MM.1S (cell line): ENCODE measurements around the gene MEGF9.

Source experiments
- DNase-seq: peaks from one replicate; pipeline ENCODE4 v3.0.0-alpha.2; 2015
- H2AFZ ChIP-seq: fragments of 300-600 bp; sonication (generic); 2 replicates; pipeline ENCODE4 v1.6.0; 2016; ENCODE audit warnings: antibody characterized with exemption, low read length
- H3F3A ChIP-seq: fragments of 300-600 bp; sonication (generic); 2 replicates; pipeline ENCODE4 v1.6.1; 2016; ENCODE audit warnings: mild to moderate bottlenecking, antibody characterized with exemption, low read length, moderate library complexity, mixed read lengths; ENCODE audit not compliant: insufficient read depth
- H3K27ac ChIP-seq: fragments of 300-600 bp; sonication (generic); 2 replicates; pipeline ENCODE4 v1.5.1; 2016; ENCODE audit warnings: mild to moderate bottlenecking, low read length
- H3K27me3 ChIP-seq: fragments of 300-600 bp; sonication (generic); replicated peaks from 2 replicates; pipeline ENCODE4 v1.6.0; 2016; ENCODE audit warnings: low read length; ENCODE audit not compliant: insufficient read depth
- H3K36me3 ChIP-seq: fragments of 300-600 bp; sonication (generic); replicated peaks from 2 replicates; pipeline ENCODE4 v1.6.1; 2016; ENCODE audit warnings: mild to moderate bottlenecking, low read length, mixed read lengths; ENCODE audit not compliant: insufficient read depth
- H3K4me1 ChIP-seq: fragments of 300-600 bp; sonication (generic); 2 replicates; pipeline ENCODE4 v1.6.1; 2016; ENCODE audit warnings: low read length, mixed read lengths
- H3K4me2 ChIP-seq: fragments of 300-600 bp; sonication (generic); 2 replicates; pipeline ENCODE4 v1.6.0; 2016; ENCODE audit warnings: low read depth, low read length
- H3K4me3 ChIP-seq: fragments of 300-600 bp; sonication (generic); 2 replicates; pipeline ENCODE4 v1.5.1; 2016; ENCODE audit warnings: low read length, mixed read lengths
- H3K79me2 ChIP-seq: fragments of 300-600 bp; sonication (generic); 2 replicates; pipeline ENCODE4 v1.6.1; 2016; ENCODE audit warnings: mixed run types, low read length, mixed read lengths
- H3K9ac ChIP-seq: fragments of 300-600 bp; sonication (generic); 2 replicates; pipeline ENCODE4 v1.6.1; 2016; ENCODE audit warnings: low read length, mixed read lengths
- H3K9me2 ChIP-seq: fragments of 300-600 bp; sonication (generic); replicated peaks from 2 replicates; pipeline ENCODE4 v1.6.1; 2016; ENCODE audit warnings: mild to moderate bottlenecking, low read length, mixed read lengths; ENCODE audit not compliant: insufficient read depth
- H3K9me3 ChIP-seq: fragments of 300-600 bp; sonication (generic); replicated peaks from 2 replicates; pipeline ENCODE4 v1.6.1; 2016; ENCODE audit warnings: mild to moderate bottlenecking, low read length, mixed read lengths; ENCODE audit not compliant: insufficient read depth
- H4K20me1 ChIP-seq: fragments of 300-600 bp; sonication (generic); 2 replicates; pipeline ENCODE4 v1.6.1; 2016; ENCODE audit warnings: mild to moderate bottlenecking, low read length, moderate library complexity, mixed read lengths; ENCODE audit not compliant: insufficient read depth
- EZH2 ChIP-seq: fragments of 300-600 bp; sonication (generic); optimal IDR thresholded peaks from 2 replicates; pipeline ENCODE3; 2017; ENCODE audit warnings: low read depth, mild to moderate bottlenecking, antibody characterized with exemption, low read length, mixed read lengths
- EZH2phosphoT487 ChIP-seq: fragments of 300-600 bp; sonication (generic); IDR thresholded peaks from 2 replicates; pipeline ENCODE4 v1.6.1; 2018; ENCODE audit warnings: antibody characterized with exemption, low read length
- TF ChIP-seq, protein P1 (sequence below): fragments of 300-600 bp; sonication (generic); IDR thresholded peaks from 2 replicates; pipeline ENCODE4 v1.5.1; 2016; ENCODE audit warnings: antibody characterized with exemption, low read length, mixed read lengths

MEGF9 gene

DNA sequence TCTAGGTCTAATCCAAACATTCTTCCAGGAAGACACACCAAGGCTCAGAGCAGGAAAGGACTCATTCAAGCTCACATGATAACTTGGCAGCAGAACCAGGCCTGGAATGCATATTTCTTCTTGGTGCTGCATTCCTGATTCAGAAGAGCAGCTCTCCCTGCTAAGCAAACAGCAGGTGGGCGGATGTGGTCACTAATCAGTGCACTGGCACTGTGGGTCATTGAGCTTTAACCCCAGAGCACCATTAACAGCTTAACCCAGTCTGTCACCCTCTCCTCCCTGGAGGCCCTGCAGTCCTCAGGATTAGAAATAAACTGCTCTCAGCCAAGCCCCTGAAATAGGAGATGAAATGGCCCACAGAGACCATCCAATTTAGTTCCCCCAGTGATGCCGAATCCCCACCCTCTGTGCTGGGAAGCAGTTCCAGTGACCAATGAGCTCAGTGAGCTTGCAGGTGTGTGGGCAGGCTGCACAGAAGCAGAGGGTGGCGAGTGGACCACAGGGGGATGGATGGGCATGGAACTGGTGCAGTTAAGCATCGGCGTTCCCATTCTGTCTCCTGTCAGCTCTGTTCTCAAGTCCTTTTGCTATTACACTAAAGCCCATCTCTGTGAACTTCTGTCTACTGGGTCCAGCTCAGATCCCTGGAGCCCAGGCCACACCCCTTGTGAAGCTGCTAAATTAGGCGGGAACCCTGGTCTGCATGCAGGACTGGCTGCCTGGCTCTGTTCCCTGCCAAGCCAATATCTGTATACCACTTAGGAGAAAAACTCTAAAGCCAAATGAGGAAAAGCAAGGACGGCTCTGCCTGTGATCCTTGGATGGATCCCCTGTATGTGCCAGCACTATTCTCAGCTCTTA is 16.6 kb upstream of the MEGF9 start:
- no peak overlapping the region for H3K27ac ChIP-seq
- no peaks in the 10 kb centered on the region for H3K9me3 ChIP-seq
- peaks cover 17% of the 10 kb centered on the region for H3K4me1 ChIP-seq
- no peak overlapping the region for H2AFZ ChIP-seq
- H3K9ac ChIP-seq = no peak overlapping the region
- H3F3A ChIP-seq = no peaks in the 10 kb centered on the region
- H3K9me2 ChIP-seq = no peaks in the 10 kb centered on the region
- no peaks in the 10 kb centered on the region for H4K20me1 ChIP-seq
- H3K27me3 ChIP-seq = no peaks in the 10 kb centered on the region
- no peak overlapping the region for H3K4me2 ChIP-seq
- DNase-seq = no peak
- no peaks in the 10 kb centered on the region for H3K79me2 ChIP-seq
- TF ChIP-seq EZH2 (no peak), EZH2phosphoT487 (no peak)
- TF ChIP-seq, protein P1, sequence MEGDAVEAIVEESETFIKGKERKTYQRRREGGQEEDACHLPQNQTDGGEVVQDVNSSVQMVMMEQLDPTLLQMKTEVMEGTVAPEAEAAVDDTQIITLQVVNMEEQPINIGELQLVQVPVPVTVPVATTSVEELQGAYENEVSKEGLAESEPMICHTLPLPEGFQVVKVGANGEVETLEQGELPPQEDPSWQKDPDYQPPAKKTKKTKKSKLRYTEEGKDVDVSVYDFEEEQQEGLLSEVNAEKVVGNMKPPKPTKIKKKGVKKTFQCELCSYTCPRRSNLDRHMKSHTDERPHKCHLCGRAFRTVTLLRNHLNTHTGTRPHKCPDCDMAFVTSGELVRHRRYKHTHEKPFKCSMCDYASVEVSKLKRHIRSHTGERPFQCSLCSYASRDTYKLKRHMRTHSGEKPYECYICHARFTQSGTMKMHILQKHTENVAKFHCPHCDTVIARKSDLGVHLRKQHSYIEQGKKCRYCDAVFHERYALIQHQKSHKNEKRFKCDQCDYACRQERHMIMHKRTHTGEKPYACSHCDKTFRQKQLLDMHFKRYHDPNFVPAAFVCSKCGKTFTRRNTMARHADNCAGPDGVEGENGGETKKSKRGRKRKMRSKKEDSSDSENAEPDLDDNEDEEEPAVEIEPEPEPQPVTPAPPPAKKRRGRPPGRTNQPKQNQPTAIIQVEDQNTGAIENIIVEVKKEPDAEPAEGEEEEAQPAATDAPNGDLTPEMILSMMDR = no peak
- H3K36me3 ChIP-seq = no peaks in the 10 kb centered on the region
- no peak overlapping the region for H3K4me3 ChIP-seq

GRCh38 chr9:120729791-120730241 is 15.5 kb upstream of the MEGF9 start:
- Histone ChIP-seq H3F3A (no peaks in the 10 kb centered on the region), H3K4me2 (peak overlapping the region; percentile 17), H3K27me3 (no peaks in the 10 kb centered on the region), H3K27ac (no peak overlapping the region), H3K9me3 (no peaks in the 10 kb centered on the region), H4K20me1 (no peaks in the 10 kb centered on the region), H3K4me3 (no peak overlapping the region), H3K9me2 (no peaks in the 10 kb centered on the region), H3K79me2 (no peaks in the 10 kb centered on the region), H3K36me3 (no peaks in the 10 kb centered on the region), H3K9ac (no peak overlapping the region), H2AFZ (no peak overlapping the region), H3K4me1 (peaks cover 17% of the 10 kb centered on the region)
- DNase-seq = no peak
- TF ChIP-seq EZH2 (no peak), EZH2phosphoT487 (no peak)
- TF ChIP-seq, protein P1 = peak; percentile 46

- Histone ChIP-seq H3K4me1 (peaks cover 17% of the 10 kb centered on the region), H3K9ac (no peak overlapping the region), H2AFZ (no peak overlapping the region), H3K27ac (no peak overlapping the region), H3K27me3 (no peaks in the 10 kb centered on the region), H3K4me2 (no peak overlapping the region), H3F3A (no peaks in the 10 kb centered on the region), H3K36me3 (no peaks in the 10 kb centered on the region), H4K20me1 (no peaks in the 10 kb centered on the region), H3K9me3 (no peaks in the 10 kb centered on the region), H3K9me2 (no peaks in the 10 kb centered on the region), H3K79me2 (no peaks in the 10 kb centered on the region), H3K4me3 (no peak overlapping the region)
- DNase-seq = no peak
- TF ChIP-seq, protein P1 = no peak
- TF ChIP-seq EZH2phosphoT487 = no peak
- TF ChIP-seq EZH2 = no peak
Measured at GRCh38 chr9:120726484-120726883, 12.2 kb upstream of the MEGF9 start.
